Neuron (in vitro differentiated cells): ENCODE results near the gene DBNDD1.
"Not testable (repeated sequence)": the region's sequence is repeated elsewhere in the genome, so short reads cannot be mapped to it uniquely, and the experiment has no call there.

Source experiments
- H2AFZ ChIP-seq: one replicate; pipeline ENCODE4 v1.6.1; 2013; ENCODE audit warnings: low read depth, mild to moderate bottlenecking, inconsistent platforms, low read length, moderate library complexity
- H3K27me3 ChIP-seq: one replicate; pipeline ENCODE4 v1.6.1; 2013; ENCODE audit warnings: low read length; ENCODE audit not compliant: insufficient read depth
- H3K36me3 ChIP-seq: one replicate; pipeline ENCODE4 v1.6.1; 2013; ENCODE audit warnings: low read length; ENCODE audit not compliant: insufficient read depth
- H3K4me1 ChIP-seq: one replicate; pipeline ENCODE4 v1.6.1; 2013; ENCODE audit warnings: low read length; ENCODE audit not compliant: insufficient read depth
- H3K4me3 ChIP-seq: 2 replicates; pipeline ENCODE4 v1.5.1; 2013; ENCODE audit warnings: mild to moderate bottlenecking, low read length, moderate library complexity
- H3K9me3 ChIP-seq: one replicate; pipeline ENCODE4 v1.6.1; 2013; ENCODE audit warnings: low read length

DBNDD1 gene

GRCh38 chr16:89984216-89984615 lies 35.0 kb downstream of the DBNDD1 start:
- Histone ChIP-seq H3K36me3 (peaks cover 69% of the 10 kb centered on the region), H3K4me1 (no peaks in the 10 kb centered on the region), H3K9me3 (no peaks in the 10 kb centered on the region), H3K27me3 (no peaks in the 10 kb centered on the region), H3K4me3 (no peak overlapping the region), H2AFZ (no peak overlapping the region)

GRCh38 chr16:89983536-89983935 lies 35.7 kb downstream of the DBNDD1 start:
- Histone ChIP-seq H3K36me3 (peaks cover 67% of the 10 kb centered on the region), H3K4me1 (no peaks in the 10 kb centered on the region), H2AFZ (no peak overlapping the region), H3K4me3 (no peak overlapping the region), H3K27me3 (no peaks in the 10 kb centered on the region), H3K9me3 (no peaks in the 10 kb centered on the region)

- no peak overlapping the region for H3K4me3 ChIP-seq
- H3K36me3 ChIP-seq = peaks cover 75% of the 10 kb centered on the region
- H3K27me3 ChIP-seq = no peaks in the 10 kb centered on the region
- H3K4me1 ChIP-seq = no peaks in the 10 kb centered on the region
- H3K9me3 ChIP-seq = no peaks in the 10 kb centered on the region
- no peak overlapping the region for H2AFZ ChIP-seq
These were observed 36.9 kb downstream of the DBNDD1 start for GRCh38 chr16:89982318-89982717.

GRCh38 chr16:89981414-89981813 lies 37.8 kb downstream of the DBNDD1 start:
- H3K36me3 ChIP-seq = peaks cover 71% of the 10 kb centered on the region
- H3K4me3 ChIP-seq = no peak overlapping the region
- no peaks in the 10 kb centered on the region for H3K4me1 ChIP-seq
- H3K27me3 ChIP-seq = no peaks in the 10 kb centered on the region
- no peak overlapping the region for H2AFZ ChIP-seq
- no peaks in the 10 kb centered on the region for H3K9me3 ChIP-seq

GRCh38 chr16:89974870-89975269 lies 44.4 kb downstream of the DBNDD1 start:
- peaks cover 9% of the 10 kb centered on the region for H3K9me3 ChIP-seq
- peaks cover 10% of the 10 kb centered on the region for H3K4me1 ChIP-seq
- peaks cover 30% of the 10 kb centered on the region for H3K36me3 ChIP-seq
- no peak overlapping the region for H3K4me3 ChIP-seq
- no peak overlapping the region for H2AFZ ChIP-seq
- H3K27me3 ChIP-seq = no peaks in the 10 kb centered on the region

- H3K4me3 ChIP-seq = peak overlapping the region; percentile 77
- peaks cover 22% of the 10 kb centered on the region for H3K36me3 ChIP-seq
- no peaks in the 10 kb centered on the region for H3K27me3 ChIP-seq
- peaks cover 10% of the 10 kb centered on the region for H3K4me1 ChIP-seq
- no peak overlapping the region for H2AFZ ChIP-seq
- peaks cover 9% of the 10 kb centered on the region for H3K9me3 ChIP-seq
These were observed 45.5 kb downstream of the DBNDD1 start for GRCh38 chr16:89973654-89974335.

- Histone ChIP-seq H3K27me3 (no peaks in the 10 kb centered on the region), H3K36me3 (peaks cover 19% of the 10 kb centered on the region), H2AFZ (peak overlapping the region; percentile 75), H3K4me3 (peak overlapping the region; percentile 77), H3K4me1 (peaks cover 10% of the 10 kb centered on the region), H3K9me3 (peaks cover 9% of the 10 kb centered on the region)
These were observed 46.0 kb downstream of the DBNDD1 start for GRCh38 chr16:89973235-89973634.

GRCh38 chr16:89972244-89973234 lies 46.7 kb downstream of the DBNDD1 start:
- Histone ChIP-seq H3K27me3 (no peaks in the 10 kb centered on the region), H3K36me3 (peaks cover 12% of the 10 kb centered on the region), H3K4me1 (peaks cover 10% of the 10 kb centered on the region), H2AFZ (peak overlapping the region; percentile 75), H3K4me3 (peak overlapping the region; percentile 77), H3K9me3 (peaks cover 9% of the 10 kb centered on the region)

- H3K9me3 ChIP-seq = peaks cover 9% of the 10 kb centered on the region
- no peaks in the 10 kb centered on the region for H3K27me3 ChIP-seq
- H3K36me3 ChIP-seq = peaks cover 9% of the 10 kb centered on the region
- peaks cover 18% of the 10 kb centered on the region for H3K4me1 ChIP-seq
- H2AFZ ChIP-seq = peak overlapping the region; percentile 75
- peak overlapping the region; percentile 77 for H3K4me3 ChIP-seq
These were observed 47.6 kb downstream of the DBNDD1 start for GRCh38 chr16:89971495-89972243.

- Histone ChIP-seq H3K4me3 (no peak overlapping the region), H3K36me3 (peaks cover 4% of the 10 kb centered on the region), H3K9me3 (peaks cover 9% of the 10 kb centered on the region), H3K27me3 (no peaks in the 10 kb centered on the region), H3K4me1 (peaks cover 22% of the 10 kb centered on the region), H2AFZ (no peak overlapping the region)
These were observed 49.4 kb downstream of the DBNDD1 start for GRCh38 chr16:89969741-89970410.

GRCh38 chr16:89968074-89968473 lies 51.2 kb downstream of the DBNDD1 start:
- not testable (repeated sequence) for H2AFZ ChIP-seq, H3K4me3 ChIP-seq, H3K27me3 ChIP-seq, H3K9me3 ChIP-seq
- H3K4me1 ChIP-seq = peaks cover 16% of the 10 kb centered on the region
- peaks cover 13% of the 10 kb centered on the region for H3K36me3 ChIP-seq

- H2AFZ ChIP-seq, H3K9me3 ChIP-seq, H3K4me3 ChIP-seq, H3K27me3 ChIP-seq: not testable (repeated sequence)
- Histone ChIP-seq H3K4me1 (peaks cover 16% of the 10 kb centered on the region), H3K36me3 (peaks cover 13% of the 10 kb centered on the region)
These were observed 51.8 kb downstream of the DBNDD1 start for GRCh38 chr16:89967436-89967835.
